ENCODE results near the gene SCIN.
A peak's percentile ranks its signal among the peaks of the same experiment; 100 is the strongest.

SCIN gene

DNA sequence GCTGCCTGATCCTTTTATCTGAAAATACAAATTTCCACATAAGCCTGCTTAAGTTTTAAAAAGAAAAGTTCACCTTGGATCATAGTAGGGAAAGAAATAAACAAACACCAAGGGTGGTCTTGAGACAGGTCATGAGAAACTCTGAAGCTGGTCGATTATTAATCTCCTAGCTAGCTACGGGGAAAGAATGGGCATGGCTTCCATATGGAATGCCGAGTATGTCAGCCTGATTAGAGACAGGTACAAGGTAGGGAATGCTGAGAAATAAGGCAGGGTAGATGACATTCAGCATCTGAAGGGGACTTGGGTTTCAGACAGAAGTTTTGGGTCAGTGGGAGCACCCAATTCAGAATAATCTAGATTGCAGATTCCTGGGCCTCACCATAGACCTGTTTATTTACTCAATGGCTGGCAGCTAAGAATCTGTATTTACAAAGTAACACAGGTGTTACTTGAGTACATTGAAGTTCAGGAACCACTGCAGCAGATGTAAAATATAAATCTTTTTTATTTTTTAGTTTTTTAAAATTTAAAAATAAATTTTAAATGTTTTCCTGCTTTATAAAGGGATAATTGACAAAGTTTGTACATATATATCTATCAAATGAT is 49.0 kb downstream of the SCIN start:
- no peak overlapping the region for H3K4me3 ChIP-seq (ENCODE audit: low read length)
- no peak for TF ChIP-seq ZNF274 (IDR thresholded peaks at IDR 0.05; ENCODE audit: low read depth, low read length)

DNA sequence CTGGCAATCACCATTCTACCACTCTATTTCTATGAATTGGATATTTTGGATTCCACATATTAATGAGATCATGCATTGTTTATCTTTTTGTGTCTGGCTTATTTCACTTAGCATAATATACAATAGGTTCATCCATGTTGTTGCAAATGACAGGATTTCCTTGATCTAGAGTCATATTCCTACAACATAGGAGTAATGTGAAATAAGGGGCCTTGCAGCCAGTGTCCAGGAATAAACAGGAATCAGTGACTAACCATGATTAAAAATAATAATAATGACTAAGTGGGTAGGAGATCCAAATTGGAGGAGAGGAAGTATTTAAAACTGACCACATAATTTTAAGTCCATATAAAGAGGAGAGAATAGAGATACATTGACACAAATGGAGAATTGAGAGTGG is 49.9 kb downstream of the SCIN start:
- H3K4me3 ChIP-seq (ENCODE audit: low read length) = no peak overlapping the region
- no peak for TF ChIP-seq ZNF274 (IDR thresholded peaks at IDR 0.05; ENCODE audit: low read depth, low read length)

DNA sequence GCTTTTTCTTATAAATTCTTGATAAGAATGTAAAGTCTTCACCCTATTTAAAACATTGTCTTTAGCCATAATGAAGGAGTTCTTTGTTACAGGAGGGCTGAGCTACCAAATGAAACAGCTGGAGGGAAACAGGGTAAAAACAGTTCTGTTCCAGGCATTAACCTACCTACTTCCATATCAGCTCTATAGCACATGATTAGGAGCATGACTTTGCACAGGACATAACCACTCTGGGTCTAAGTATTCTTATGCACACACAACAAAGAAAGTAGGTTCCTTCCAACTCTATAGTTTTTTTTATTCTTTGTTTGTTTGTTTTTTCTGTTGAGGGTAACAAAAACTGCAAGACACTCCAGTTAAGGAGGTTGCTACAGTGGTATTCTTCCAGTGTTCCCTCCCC is 52.7 kb downstream of the SCIN start:
- H3K4me3 ChIP-seq (ENCODE audit: low read length) = no peak overlapping the region
- no peak for TF ChIP-seq ZNF274 (IDR thresholded peaks at IDR 0.05; ENCODE audit: low read depth, low read length)

DNA sequence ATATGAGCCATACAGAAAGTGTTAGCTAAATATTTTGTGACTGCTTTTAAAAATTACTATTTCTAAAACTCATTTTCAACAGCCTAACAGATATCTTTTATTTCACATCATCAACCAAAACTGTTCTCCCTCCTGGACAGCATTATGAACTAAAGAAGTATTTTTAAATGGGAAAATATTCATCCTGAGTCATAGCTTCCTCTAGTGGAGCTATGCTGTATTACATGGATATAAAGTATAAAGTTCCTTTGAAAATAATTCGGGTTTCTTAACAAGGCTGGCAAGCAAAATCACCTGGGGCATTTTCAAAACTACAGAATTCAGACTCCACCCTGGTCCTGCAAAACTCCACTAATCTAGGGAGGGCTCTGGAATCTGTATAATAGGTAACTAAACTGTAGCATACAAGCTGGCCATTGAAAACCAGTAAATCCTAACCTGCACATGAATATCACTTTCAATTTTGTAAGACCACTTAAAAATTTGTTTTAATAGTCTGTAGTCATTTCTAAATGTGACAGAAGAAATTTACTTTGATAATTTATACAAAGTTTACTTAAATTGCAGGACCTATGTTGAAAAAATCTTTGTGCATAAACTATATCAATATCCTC is 53.5 kb downstream of the SCIN start:
- TF ChIP-seq ZNF274 (IDR thresholded peaks at IDR 0.05; ENCODE audit: low read depth, low read length) = no peak
- no peak overlapping the region for H3K4me3 ChIP-seq (ENCODE audit: low read length)

DNA sequence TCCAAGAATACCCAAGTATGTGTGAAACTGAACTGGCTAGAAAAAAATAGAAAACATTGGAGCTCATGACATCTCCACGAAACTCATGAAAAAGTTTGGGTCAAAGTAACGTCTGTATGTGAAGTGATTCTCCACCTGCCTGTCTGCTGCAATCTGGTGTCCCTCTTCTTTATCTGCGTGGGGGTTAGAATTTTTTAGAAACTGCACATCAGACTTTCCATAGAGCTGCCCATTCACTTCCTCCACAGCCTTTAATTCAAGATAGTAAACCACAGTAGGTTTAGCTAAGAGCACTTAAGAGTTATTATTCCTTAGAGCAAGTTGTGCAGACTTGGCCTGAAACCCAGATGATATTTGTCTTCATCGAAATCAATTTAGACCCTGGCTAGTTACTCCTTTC is 55.3 kb downstream of the SCIN start:
- H3K4me3 ChIP-seq (ENCODE audit: low read length) = no peak overlapping the region
- no peak for TF ChIP-seq ZNF274 (IDR thresholded peaks at IDR 0.05; ENCODE audit: low read depth, low read length)

DNA sequence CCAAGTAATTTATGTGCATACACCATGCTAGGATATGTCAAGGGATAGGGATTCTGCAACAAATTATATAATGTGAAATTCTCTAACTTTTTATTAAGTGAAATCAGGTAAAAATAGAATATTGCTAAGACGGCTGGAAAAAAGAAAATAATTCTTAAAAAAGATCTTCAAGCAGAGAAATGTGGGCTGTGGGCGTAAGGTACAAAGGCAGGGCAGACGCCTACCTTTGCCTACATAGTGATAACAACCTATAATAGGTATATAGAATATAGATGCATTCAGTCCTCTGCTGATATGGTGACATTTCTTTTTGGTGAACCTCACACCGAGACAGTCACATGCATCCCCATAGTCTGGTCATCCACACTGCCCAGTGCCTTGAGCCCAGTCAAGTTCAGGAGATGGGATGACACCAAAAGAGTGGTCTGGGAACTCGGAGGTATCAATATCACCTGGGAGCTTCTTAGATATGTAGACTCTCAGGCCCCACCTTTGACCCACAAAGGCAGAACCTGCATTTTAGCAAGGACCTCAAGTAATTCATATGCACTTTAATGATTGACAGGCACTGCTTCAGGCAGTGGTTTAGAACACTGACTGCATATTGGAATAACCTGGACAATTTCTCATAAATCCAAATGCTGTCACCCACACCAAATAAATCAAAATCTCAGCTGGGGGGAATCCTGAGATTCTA is 59.4 kb downstream of the SCIN start:
- H3K4me3 ChIP-seq (ENCODE audit: low read length) = no peak overlapping the region
- no peak for TF ChIP-seq ZNF274 (IDR thresholded peaks at IDR 0.05; ENCODE audit: low read depth, low read length)

DNA sequence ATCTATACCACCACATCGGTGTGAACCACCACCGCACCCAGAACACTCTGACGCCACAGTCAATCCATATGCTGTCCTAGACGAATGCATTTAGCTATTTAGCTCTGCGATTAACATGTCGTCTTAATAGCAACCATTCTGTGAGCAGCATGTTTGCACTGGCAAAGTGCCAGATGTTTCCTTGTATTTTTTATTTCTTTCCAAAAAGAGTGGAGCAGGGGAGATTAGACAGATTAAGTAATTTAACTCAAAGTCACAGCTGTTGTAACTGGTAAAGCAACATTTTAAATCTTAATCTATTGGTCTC is 59.9 kb downstream of the SCIN start:
- no peak for TF ChIP-seq ZNF274 (IDR thresholded peaks at IDR 0.05; ENCODE audit: low read depth, low read length)
- H3K4me3 ChIP-seq (ENCODE audit: low read length) = no peak overlapping the region

DNA sequence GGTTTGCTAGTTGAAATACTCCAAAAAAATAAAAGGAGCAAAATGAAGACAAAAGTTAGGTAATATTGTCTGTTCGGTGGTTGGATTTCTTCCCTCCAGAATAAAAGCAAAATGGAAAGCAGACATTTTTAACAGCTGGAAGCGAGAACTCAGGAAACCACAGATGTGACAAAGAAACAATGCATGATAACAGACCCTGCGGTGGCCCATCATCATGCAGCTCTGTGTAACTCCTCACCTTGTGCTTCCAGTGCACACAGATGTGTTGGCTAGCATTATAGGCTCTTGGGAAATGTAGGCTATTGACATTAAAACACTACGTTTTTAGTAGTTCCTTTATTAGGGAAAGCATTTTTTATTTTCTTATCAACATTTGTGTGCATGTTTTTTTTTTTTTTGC is 63.1 kb downstream of the SCIN start:
- no peak for TF ChIP-seq ZNF274 (IDR thresholded peaks at IDR 0.05; ENCODE audit: low read depth, low read length)
- no peak overlapping the region for H3K4me3 ChIP-seq (ENCODE audit: low read length)

DNA sequence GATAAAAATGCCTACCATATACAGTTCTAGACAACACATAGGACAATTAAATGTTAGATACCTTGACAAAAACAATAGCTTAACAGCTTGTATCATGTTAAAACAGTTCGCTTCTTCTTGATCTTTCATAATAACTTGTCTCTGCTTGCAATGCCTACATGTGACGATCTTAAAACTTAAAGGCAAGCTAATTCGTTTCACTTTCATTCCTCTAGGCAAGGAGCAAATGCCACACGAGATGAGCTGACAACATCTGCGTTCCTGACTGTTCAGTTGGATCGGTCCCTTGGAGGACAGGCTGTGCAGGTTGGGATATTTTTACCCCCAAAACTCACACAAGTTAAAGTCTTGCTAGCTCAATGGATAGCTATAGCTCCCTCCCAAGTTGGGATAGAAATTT is 65.3 kb downstream of the SCIN start:
- peak overlapping the region; percentile 50; the same call in 1 of the 2 replicates for H3K4me3 ChIP-seq (ENCODE audit: low read length)

DNA sequence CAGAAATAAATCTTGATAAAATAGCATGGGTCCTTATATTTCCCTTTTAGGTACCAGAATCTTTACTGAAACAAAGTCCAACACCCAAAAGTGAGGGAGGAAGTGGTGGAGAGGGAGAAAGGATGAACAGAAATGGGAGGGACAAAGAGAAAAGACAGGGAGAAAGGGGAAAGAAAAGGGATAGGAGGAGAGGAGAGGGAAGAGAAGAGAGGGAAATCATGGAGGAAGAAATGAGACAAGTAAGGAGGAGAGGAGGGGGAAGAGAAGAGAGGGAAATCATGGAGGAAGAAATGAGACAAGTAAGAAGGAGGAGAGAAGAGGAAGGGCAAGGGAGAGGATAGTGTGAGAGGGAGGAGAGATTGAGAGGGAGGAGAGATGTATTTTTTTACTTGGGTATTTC is 66.8 kb downstream of the SCIN start:
- H3K4me3 ChIP-seq (ENCODE audit: low read length) = no peak overlapping the region
- TF ChIP-seq ZNF274 (IDR thresholded peaks at IDR 0.05; ENCODE audit: low read depth, low read length) = no peak

More for the DNA sequence above, 65.3 kb downstream of the SCIN start:
- TF ChIP-seq ZNF274 (IDR thresholded peaks at IDR 0.05; ENCODE audit: low read depth, low read length) = no peak

DNA sequence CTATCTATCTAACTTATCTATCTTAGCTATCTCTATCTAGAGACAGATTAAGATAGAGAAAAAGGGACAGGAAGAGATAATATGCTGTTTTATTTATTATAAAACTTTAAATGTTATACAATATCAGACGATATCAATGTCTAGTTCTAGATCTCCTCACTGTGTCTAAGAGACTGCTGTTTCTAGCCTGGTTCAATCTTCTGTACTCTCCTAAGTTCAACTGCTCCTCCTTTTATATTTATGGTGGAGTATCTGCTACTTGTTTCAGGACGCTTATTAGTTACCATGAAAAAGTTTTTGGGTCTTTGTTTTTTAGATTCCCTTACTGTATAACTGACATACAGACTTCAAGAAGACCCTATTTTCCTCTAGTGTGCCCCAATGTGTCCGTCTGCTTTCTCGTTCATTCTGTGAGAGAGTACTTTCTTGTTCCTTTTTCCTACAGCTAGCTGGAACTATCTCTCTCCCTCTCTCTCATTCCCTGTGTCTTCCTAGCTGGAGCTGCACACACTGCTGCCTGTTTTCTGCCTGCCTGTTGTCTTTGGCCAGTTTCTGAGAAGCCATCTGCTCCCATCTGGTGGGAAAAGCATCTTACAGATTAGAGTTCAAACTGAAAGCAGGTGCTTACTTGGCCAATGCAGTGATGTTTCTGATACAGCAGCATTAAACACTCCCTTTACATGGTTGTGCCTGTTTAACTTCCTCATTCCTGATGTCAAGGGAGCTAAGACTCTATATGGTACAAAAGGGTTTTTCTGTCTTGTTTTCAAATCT is 67.5 kb downstream of the SCIN start:
- H3K4me3 ChIP-seq (ENCODE audit: low read length) = peak overlapping the region; percentile 53; the same call in 1 of the 2 replicates
- TF ChIP-seq ZNF274 (IDR thresholded peaks at IDR 0.05; ENCODE audit: low read depth, low read length) = no peak

DNA sequence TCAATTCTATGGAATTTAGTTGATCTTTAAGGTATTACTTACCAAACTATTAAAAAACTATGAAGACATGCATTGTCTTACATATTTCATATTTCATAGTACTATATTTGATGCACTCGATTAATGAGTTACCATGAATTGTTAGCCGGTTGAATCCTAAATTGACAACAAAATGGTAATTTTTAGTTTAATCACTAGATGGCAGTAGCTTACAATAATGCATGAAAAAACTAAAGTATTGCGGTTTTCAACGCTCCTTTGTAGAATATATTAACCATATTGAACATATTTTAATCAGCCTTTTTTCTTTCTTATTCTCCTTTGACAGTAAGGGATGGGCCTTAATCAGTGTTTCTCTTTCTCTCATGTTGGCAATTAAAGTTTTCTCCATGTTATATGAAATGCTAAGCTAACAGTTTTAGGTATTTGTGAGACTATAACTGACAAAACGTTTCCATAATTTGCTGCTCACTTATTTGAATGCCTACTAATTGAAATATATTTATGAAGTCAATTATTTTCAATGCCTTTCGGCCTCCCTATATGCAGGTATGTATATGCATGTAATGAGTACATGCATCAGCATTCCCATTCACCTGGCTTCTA is 68.4 kb downstream of the SCIN start:
- H3K4me3 ChIP-seq (ENCODE audit: low read length) = no peak overlapping the region
- TF ChIP-seq ZNF274 (IDR thresholded peaks at IDR 0.05; ENCODE audit: low read depth, low read length) = no peak

DNA sequence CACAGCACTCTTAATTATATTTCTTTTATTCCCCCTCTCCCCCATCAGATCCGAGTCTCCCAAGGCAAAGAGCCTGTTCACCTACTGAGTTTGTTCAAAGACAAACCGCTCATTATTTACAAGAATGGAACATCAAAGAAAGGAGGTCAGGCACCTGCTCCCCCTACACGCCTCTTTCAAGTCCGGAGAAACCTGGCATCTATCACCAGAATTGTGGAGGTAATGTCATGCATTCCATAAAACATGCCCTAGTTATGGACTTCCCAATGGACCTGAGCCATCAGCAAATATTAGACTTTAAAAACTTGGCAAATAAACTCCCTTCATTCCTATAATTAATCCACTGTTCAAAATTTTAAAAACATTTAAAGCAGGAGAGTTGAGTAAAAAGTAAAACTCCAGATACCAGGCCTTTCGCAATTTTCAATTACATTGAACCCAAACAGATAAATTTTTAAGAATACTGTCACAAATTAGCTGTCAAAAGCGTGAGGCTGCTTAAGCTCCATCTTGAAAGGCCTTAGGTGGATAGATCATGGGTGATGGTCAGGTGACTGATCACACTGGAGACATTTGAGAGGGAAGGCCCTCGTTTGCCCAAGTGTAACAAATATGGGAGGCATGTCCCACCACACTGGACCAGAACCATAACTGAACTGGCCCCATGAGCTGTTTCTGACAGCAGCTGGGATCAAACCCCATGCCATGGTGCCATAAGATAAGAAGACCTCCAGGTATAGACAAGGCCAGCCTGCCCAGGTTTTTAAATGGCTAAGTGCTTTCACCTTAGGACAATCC is 70.0 kb downstream of the SCIN start:
- H3K4me3 ChIP-seq (ENCODE audit: low read length) = no peak overlapping the region
- no peak for TF ChIP-seq ZNF274 (IDR thresholded peaks at IDR 0.05; ENCODE audit: low read depth, low read length)

DNA sequence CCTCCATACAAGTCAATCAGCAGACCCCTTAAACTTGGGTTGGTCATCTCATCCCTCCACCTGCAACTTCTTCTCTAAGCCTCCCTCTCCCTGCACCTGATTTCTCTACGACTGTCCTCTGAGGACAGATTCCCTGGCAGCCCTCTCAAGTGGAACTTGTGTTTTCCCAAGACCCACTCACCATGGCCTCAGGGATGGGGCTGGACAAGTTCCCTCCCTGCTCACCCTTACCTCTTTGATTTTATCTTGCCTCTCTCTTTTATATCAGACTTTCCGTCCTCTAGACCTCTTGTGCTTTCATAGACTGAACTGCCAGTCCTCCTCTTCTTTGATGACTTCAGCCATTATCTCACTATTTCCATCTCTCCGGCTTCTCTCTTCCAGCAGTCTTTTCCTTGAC is 70.7 kb downstream of the SCIN start:
- H3K4me3 ChIP-seq (ENCODE audit: low read length) = no peak overlapping the region
- TF ChIP-seq ZNF274 (IDR thresholded peaks at IDR 0.05; ENCODE audit: low read depth, low read length) = no peak

Data from GM08714 (cell line).